Stimulated activated CD4-positive, alpha-beta T cell treated with anti-CD3 and anti-CD28 coated beads, TNF-alpha, amount 100 ng/mL, for 1 hour (primary cell): ENCODE results near the gene PABPN1.
"Not testable (repeated sequence)": the region's sequence is repeated elsewhere in the genome, so short reads cannot be mapped to it uniquely, and the experiment has no call there.

ENCODE experiments used
- DNase-seq, 3 donors: peaks; one replicate each; pipeline ENCODE4 v3.0.0-alpha.2; 2020; ENCODE audit warnings: low read depth in 3 of 3, low spot score in 1 of 3

The PABPN1 gene, protein sequence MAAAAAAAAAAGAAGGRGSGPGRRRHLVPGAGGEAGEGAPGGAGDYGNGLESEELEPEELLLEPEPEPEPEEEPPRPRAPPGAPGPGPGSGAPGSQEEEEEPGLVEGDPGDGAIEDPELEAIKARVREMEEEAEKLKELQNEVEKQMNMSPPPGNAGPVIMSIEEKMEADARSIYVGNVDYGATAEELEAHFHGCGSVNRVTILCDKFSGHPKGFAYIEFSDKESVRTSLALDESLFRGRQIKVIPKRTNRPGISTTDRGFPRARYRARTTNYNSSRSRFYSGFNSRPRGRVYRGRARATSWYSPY

DNA sequence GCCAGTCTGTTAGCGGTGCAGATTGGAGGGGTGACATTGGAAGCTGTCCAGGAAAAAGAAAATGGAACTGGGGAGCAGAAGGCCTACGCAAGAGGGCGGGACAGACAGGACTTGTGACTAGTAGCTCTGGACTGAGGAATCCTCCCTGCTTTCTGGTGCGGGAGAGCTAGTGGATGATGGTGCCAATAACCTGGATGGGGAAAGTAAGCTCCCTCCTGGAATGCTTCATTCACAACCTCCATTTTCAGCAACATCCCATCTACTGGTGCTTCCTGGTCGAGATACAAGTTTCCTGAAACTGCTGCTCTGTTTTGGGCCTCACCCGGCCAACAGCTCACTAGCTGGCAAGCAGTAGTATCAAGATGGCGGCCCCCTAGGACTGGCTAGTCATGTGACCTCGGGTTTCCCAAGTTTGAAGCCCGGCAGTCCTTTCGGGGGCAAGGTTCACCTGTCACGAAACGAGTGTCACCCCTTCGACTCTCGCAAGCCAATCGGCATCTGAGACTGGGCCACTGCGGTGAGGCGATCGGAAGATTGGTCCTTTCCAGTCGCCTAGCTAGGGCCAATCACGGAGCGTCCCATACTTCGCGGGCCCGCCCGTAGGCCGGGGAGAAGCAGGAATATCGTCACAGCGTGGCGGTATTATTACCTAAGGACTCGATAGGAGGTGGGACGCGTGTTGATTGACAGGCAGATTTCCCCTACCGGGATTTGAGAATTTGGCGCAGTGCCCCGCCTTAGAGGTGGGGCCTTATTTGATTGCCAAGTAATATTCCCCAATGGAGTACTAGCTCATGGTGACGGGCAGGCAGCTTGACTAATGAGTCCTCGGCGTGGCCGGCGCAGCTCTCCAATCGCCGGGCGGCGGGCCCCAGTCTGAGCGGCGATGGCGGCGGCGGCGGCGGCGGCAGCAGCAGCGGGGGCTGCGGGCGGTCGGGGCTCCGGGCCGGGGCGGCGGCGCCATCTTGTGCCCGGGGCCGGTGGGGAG, at the start of gene PABPN1:
TSS of gene PABPN1 (plus strand) at position 874 of the 988 bp plus-strand sequence. CDS start at position 887, 13 bp downstream.
- DNase-seq = peak; percentile 88 to 95 (median 95)

GRCh38 chr14:23275412-23275811, 45.8 kb upstream of the PABPN1 start:
- DNase-seq = no peak

DNA sequence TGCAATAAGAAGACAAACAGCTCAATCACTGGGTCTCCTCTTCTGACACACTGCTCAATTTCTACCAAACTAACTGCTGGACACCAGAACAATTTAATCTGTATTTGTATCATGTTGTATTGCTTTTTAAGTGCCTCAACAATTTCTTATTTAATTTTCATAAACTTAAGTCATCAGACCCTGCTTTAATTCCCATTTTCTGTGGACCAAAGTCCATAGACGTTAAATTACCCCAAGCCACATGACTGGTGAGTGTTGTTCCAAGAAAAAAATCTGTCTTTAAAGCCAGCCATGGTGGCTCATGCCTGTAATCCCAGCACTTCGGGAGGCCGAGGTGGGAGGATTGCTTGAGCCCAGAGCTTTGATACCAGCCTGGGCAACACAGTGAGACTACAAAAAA, 44.1 kb upstream of the PABPN1 start:
- DNase-seq = no peak

GRCh38 chr14:23277928-23278327, 43.3 kb upstream of the PABPN1 start:
- not testable (repeated sequence) for DNase-seq

DNA sequence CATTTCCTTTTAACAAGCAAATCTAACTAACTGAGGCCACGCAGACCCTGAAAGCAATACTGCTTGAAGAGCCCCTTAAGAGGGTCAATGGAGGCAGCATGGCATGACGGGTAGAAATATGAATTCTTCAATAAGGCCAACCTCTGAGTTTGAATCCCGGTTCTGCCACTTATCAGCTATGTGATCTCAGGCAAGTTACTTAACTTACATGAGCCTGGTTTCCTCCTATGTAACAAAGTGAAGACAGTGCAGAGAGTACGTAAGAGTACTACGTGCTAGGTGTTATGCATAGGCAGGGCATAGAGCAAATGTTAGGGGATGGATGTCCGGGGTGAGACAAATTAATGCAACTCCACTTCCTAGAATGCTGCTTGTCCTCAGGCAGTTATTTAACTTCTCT, 40.0 kb upstream of the PABPN1 start:
- no peak for DNase-seq

GRCh38 chr14:23284654-23285529, 36.4 kb upstream of the PABPN1 start:
- no peak for DNase-seq

DNA sequence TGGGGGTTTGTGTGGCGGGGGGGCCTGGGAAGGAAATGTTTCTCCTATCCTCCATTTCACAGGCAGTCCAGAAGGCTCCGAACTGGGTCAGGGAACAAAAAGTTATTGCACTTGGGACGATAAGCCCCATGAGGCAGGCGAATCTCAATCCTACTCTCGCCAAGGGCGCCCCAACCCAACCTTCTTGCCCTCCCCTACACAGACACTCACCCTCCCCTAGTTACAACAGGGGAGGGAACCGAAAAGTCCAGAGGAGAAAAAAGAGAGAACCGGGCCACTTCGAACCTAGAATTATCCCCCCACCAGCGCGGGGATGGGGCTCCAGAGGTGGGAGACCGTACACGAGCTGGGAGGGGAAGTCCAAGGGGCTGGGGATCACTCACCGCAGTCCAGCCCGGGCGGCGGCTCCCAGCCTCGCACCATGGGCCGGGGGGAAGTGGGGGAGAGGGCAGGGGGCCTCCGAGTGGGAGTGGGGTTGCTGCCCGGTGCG, 35.7 kb upstream of the PABPN1 start:
- no peak for DNase-seq

- peak; percentile 91 to 96 (median 91) for DNase-seq
Observed at GRCh38 chr14:23286020-23286901, 35.0 kb upstream of the PABPN1 start, which contains the start of gene HOMEZ. Gene HOMEZ, minus strand, starts transcription at chr14:23286132. Its CDS starts 180 bp downstream, at chr14:23285952.

GRCh38 chr14:23286902-23287479, 34.3 kb upstream of the PABPN1 start:
- no peak for DNase-seq

DNA sequence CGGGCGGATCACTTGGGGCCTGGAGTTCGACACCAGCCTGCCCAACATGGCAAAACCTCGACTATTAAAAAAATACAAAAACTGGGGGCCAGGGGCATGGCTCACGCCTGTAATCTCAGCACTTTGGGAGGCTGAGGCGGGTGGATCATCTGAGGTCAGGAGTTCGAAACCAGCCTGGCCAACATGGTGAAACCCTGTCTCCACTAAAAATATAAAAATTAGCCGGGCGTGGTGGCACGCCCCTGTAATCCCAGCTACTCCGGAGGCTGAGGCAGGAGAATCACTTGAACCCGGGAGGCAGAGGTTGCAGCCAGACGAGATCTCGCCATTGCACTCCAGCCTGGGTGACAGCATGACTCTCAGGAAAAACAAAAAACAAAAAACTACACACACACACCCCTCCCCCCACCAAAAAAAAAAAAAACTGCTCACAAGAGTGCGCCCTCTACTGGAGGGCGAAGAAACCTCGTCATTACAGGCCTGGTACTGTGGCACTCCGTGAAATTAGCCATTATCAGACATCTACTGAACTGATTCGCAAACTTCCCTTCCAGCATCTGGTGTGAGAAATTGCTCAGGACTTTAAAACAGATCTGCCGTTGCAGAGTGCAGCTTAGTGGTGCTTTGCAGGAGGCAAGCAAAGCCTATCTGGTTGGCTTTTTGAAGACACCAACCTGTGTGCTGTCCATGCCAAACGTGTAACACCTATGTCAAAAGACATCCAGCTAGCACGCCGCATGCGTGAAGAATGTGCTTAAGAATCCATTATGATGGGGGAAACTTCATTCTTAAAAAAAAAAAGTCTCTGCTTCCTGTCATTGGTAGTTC, 26.3 kb upstream of the PABPN1 start:
- peak in 1 of 3 donors; percentile 22 for DNase-seq

DNA sequence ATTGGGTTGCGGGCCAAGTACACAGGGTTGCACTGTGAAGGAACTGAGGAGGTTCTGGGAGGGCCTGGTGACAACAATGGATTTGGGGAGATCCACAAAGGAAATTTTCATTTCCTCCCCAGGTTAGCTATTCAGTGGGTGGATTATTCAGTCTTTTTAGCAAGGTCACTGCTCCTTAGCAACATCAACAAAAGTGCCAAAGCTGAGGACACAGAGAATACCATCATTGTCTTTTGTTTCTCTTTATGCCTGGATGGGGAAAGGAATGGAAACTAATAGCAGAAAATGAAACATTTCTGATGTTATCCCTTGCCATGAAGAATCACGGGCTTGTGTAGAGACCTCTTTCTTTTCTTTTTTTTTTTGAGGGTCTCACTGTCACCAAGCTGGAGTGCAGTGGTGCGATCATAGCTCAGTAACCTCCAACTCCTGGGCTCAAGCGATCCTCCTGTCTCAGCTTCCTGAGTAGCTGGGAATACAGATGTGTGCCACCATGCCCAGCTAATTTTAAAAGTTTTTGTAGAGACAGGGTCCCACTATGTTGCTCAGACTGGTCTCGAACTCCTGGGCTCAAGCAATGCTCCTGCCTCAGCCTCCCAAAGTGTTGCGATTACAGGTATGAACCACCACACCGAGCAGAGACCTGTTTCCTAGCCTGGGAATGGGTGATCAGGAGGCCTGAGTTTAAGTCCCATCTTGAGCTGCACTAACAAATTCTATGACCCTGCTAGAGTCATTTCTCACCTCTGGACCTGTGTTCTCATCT, 25.1 kb upstream of the PABPN1 start:
- no peak for DNase-seq

GRCh38 chr14:23297096-23297495, 24.2 kb upstream of the PABPN1 start:
- DNase-seq = no peak

GRCh38 chr14:23297611-23298277, 23.5 kb upstream of the PABPN1 start:
- DNase-seq = no peak

DNA sequence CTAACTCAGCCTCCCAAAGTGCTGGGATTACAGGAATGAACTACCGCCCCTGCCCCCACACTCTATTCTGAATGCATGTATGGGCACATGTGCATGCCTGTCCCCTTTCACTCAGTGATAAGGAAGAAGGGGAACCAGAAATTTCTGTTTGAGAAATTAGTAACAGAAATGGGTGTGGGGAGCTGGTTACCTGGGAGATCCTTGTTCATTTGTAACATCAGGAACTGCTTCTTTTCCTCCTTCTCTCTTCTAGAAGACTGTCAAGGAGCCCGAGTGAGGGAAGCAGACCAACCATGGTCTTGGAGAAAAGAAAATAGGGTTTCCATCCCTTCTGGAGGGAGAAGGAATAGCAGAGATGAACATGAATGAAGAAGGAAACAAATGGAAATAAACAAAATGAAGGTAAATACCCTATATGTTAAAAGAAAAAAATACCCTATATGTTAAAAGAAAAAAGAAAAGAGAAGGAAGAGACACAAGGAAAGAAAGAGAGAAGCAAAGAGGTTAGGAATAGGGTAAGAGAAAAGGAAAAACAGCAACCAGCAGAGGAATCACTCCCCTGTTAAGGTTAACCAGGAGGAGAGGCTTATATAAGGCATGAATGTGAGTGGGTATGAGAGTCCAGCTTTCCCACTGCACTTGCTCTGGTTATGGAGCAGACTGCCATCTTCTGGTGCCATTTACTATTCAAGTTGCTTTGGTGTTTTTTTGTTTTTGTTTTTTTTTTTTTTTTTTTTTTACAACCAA, 21.9 kb upstream of the PABPN1 start:
- DNase-seq = no peak

GRCh38 chr14:23299986-23300686, 21.1 kb upstream of the PABPN1 start:
- DNase-seq = no peak

DNA sequence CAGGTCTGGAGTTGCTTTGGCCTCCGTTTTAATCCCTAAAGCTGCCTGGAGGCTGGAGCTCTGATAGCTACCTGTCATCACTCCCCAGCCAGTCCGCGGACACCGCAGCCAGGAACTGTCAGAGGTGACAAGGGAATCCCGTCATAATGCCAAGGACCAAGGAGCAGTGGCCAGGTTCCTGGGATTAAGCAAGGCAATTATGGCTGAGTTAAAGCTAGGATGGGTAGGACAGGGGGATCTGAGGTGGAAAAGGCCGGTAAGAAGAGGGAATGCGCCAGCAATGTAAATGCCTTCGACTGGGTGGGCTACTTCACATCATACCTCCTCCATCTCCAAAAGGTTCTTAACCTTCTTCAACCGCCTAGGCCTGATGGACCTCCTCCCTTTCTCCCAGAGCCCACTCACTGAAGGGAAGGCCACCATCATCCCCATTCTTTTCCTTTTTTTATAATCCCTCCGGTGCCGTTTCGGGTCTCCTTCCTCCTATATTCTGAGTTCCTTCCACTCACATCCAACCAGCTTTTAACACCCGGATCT, 20.5 kb upstream of the PABPN1 start:
- no peak for DNase-seq
